ENCODE measurements around the gene ENPEP.

GRCh38 chr4:110501826-110502225, 25.9 kb downstream of the ENPEP start:
- TF ChIP-seq CTCF (IDR thresholded peaks at IDR 0.05) (no peak), POLR2A (IDR thresholded peaks at IDR 0.05) (no peak)

Measured in adrenal gland (tissue), 5 donors.